SW480 (cell line): ENCODE data around the gene IFI35.
"Not testable (repeated sequence)": the region's sequence is repeated elsewhere in the genome, so short reads cannot be mapped to it uniquely, and the experiment has no call there.

Source experiments
- DNase-seq: peaks from one replicate; pipeline ENCODE4 v3.0.0-alpha.2; 2016; ENCODE audit warnings: low spot score

The IFI35 gene

DNA sequence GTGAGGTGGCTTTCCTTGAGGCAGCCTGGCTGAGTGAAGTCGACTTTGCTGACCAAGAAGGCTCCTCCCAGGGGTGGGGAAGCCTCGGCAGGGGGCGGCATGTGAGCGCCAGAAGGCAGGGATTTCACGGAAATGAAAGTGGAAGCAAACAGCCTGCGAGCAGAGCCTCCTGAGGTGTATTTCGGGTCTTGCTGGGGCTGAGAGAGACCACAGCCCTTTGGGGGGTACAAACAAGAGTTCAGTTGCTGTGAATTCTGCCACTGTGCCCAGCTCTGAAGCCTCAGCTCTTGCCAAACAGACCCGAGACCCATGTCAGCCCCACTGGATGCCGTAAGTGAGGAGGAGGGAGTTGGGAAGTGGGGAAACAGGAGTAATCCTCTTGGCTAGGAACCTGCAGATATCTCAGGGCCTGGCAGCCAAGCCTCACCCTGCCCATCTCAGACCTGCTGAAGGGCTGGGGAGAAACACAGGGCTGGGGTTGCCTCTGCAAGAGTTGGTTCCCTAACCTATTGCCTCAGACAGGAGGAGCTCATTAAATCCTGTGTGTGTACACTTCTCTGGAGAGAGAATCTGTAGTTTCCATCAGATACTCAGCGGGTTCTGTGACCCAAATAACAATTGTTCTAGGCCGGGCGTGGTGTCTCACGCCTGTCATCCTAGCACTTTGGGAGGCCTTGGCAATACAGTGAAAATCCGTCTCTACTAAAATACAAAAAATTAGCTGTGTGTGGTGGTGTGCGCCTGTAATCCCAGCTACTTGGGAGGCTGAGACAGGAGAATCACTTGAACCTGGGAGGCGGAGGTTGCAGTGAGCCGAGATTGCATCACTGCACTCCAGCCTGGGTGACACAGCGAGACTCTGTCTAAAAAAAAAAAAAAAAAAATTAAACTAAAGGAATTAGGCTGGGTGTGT is at the start of gene IFI35:
Gene IFI35 (plus strand): TSS at position 146 of the 913 bp plus-strand sequence. CDS start 164 bp downstream, at position 310.
- DNase-seq, result peak; percentile 68

DNA sequence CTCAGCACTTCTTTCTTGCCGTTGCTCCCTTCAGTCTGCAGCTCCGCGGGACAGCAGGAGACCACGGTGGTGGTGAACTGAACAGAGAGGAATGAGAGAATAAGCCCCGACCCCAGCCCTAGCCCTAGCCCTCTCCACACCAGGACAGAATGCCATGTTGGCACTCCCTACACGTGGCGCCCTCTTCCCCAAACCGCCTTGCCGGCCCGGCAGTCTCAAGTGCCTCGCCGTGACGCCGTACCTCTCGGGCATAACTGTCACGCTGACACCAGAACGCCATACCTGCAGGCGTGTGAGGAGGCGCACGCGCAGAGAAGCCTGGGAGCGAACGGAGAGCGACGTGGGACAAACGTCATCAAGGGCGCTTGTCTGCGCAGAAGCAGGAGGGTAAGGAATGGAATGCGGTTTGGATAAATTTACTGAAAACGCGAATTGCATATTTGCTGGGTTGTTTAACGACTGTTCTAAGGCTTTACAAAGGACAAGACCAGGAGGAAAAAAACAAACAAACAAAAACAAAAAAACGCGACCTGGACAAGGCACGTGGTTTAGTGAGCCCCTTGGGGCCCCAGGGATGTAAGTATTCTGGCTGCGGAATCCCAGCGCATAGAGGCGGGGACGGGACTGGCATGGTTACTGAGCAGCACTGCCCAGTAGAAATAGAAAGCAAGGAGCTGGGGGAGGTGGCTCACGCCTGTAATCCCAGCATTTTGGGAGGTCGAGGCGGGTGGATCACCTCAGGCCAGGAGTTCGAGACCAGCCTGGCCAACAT is 42.2 kb upstream of the IFI35 start, which contains the start of gene AARSD1:
Gene AARSD1 (minus strand): TSS at position 294 of the 772 bp plus-strand sequence. CDS start 14 bp downstream, at position 280.
- DNase-seq, result peak; percentile 92

DNA sequence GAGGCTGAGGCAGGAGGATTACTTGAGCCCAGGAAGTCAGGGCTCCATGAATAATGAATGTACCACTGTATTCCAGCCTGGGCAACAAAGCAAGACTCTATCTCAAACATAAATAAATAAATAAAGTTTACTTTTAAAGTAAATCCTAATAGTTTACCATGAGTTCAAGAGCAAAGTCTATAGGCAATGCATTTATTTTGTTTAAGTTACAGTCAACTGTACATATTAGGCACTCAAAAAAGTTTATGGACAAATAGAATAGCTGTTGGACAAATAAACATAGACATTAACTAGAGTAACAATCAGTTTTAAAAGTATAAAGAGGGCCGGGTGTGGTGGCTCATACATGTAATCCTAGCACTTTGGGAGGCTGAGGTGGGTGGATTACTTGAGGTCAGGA is 38.7 kb upstream of the IFI35 start:
- no peak for DNase-seq

DNA sequence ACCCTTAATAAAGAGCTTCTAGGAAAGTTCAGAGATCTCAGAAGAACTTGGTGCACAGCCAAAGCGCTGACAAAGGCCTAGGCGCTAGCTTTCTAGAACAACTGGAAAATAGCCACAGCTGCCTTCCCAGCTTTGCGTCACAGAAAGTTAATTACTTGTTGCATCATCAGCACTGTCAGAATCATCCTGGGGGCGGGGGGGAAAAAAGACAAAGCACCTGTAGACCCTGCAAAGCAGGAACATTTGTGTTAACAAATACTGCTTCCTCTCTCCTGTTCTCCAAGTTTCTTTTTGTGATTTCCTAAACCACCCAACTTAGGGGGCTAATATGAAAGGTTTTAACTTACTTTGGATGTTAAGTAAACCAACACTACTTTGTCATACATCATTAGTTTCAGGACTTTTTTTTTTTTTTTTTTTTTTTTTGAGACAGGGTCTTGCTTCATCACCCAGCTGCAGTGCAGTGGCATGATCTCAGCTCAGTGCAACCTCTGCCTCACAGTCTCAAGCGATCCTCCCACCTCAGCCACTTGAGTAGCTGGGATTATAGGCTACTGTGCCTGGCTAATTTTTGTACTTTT is 37.5 kb upstream of the IFI35 start:
- DNase-seq, result no peak

DNA sequence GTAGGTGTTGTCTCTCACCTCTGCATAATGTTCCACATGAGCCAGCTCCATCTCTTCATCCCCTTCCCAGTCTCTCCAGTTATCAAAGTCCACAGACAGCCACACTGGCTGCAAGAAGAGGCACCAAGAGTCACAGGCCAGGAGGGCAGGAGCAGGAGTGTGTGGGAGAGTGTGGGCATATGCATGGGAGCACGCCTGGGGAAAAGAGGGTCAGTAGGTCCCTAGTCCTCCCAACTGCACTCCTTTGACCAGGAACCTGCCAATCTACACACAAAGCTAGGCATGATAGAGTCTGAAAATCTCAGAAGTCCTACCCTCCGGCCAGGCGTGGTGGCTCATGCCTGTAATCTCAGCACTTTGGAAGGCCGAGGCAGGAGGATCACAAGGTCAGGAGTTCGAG is 35.0 kb upstream of the IFI35 start:
- DNase-seq, result no peak

DNA sequence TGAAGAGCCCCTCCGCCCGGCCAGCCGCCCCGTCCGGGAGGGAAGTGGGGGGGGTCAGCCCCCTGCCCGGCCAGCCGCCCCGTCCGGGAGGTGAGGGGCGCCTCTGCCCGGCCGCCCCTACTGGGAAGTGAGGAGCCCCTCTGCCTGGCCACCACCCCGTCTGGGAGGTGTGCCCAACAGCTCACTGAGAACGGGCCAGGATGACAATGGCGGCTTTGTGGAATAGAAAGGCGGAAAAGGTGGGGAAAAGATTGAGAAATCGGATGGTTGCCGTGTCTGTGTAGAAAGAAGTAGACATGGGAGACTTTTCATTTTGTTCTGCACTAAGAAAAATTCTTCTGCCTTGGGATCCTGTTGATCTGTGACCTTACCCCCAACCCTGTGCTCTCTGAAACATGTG is 33.3 kb upstream of the IFI35 start:
- DNase-seq, result not testable (repeated sequence)

DNA sequence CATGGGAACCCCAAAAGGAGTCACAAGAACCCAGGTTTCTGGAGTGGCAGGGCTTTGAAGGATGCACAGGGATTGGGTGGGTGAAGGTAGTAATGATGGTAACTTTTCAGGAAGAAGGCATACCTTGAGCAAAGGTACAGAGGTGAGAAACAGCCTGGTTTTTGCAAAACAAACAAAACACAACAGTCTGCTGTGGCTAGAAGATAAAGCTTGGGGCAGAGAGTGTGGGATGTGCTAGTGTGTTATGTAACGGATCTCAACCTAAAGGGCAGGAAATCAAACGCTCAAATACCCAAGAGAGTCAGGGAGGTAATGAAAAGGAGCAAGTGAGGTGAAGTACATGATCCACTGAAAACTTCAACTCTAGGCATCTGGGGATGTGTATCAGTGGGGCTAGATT is 31.3 kb upstream of the IFI35 start:
- no peak for DNase-seq

DNA sequence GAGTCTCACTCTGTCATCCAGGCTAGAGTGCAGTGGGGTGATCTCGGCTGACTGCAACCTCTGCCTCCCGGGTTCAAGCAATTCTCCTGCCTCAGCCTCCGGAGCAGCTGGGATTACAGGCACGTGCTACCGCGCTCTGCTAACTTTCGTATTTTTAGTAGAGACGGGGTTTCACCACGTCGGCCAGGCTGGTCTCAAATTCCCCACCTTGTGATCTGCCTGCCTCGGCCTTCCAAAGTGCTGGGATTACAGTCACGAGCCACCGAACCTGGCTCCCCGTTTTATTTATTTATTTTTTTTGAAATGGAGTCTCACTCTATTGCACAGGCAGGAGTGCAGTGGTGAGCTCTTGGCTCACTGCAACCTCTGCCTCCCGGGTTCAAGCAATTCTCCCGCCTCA is 30.9 kb upstream of the IFI35 start:
- DNase-seq, result not testable (repeated sequence)

DNA sequence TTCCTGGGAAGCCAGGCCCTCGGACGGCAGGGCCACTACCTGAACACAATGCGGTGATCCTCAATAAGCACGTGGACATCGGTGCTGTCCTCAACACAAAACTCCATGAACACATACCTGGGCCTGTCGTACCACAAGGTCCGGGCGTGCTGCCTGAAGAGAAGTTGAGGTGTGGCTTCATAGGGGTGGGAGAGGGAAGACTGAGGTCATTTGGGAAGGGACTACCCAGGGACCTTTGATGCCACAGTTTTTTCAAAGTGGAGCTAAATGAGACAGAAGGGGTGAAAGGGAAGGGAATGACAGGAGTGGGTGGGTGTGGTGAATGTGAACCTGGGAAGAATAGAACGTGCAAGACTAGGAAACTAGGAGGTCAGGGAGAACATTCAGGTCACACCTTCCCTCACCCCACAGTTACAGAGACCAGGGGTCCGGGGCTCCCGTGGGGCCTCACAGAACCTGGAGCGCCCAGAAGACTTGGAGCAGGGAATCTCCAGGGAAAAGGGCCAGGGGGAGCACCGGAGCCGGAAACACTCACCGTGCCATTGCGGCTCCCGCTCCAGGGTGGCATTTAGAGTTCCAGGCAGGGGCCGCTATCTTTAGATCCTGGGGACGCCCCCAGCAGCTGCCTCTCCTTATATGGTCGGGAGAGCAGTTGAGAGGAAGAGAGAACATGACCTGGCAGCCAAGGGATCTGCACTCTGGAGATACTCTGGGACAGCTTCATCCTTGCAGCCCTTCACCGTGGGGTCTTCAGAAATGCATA is 26.9 kb upstream of the IFI35 start, which contains the start of gene PTGES3L:
Gene PTGES3L (minus strand): TSS at position 570 of the 763 bp plus-strand sequence. CDS start 27 bp downstream, at position 543.
- peak; percentile 82 for DNase-seq

DNA sequence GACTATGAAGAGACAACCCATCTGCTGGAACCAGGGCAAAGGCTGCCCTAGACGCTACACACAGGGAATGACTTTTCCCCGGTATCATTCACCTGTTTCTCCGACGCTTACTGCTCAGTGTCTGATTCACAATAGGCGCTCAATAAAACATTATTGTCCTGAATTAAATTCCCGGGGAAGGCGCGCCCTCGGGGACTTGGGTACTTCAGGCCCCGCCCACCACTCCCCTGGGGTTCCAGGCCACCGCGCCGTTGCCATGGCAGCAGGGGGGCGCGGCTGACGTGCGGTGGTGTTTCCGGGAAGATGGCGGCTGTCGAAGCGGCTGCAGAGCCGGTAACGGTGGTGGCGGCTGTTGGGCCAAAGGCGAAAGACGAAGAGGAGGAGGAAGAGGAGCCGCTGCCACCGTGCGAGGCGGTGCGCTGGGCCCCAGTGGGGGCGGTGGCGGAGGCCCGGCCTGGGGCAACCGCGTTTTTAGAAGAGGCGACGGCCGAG is 26.3 kb upstream of the IFI35 start, which contains the start of gene RUNDC1:
Gene RUNDC1 (plus strand): TSS at position 292 of the 492 bp plus-strand sequence. CDS start 12 bp downstream, at position 304.
- peak; percentile 90 for DNase-seq

DNA sequence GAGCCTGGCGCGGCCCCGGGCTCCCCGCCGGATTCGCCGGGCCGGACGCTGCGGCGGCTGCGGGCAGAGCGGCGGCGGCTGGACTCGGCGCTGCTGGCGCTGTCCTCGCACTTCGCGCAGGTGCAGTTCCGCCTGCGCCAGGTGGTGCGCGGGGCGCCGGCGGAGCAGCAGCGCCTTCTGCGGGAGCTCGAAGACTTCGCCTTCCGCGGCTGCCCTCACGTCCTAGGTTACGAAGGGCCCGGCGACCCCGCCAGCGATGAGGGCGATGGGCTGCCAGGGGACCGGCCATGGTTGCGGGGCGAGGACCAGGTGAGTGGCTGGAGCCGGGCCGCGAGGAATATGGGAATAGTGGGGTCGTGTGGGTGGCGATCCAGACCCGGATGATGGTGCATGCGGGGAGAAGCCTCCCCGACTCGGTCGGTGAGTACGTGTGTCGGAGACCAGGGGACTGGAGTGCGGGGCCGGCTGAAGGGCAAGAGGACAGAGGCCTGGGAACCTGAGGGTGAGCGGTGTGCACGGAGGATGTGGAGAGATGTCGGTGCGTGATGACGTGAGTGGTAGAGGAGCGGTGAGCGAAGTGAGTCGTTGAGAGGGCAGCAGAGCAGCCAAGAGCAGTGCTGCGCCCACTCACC is 25.7 kb upstream of the IFI35 start:
- peak; percentile 79 for DNase-seq

DNA sequence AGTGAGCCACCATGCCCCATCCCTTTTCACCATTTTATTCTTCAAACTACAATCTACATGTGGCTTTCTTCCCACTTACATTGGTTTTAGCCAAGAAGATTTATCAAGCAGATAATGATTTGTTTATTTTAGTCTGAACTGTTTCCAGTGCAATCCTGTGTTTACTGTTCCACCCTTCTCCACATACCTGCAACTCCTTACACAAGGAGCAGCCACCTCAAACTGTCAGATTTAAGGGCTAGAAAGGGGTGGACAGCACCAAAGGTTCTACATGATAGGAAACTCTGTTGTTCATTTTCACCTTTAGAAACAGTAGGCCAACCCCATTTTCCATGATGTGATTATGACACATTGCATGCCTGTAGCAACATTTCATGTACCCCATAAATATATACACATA is 24.3 kb upstream of the IFI35 start:
- DNase-seq, result no peak

DNA sequence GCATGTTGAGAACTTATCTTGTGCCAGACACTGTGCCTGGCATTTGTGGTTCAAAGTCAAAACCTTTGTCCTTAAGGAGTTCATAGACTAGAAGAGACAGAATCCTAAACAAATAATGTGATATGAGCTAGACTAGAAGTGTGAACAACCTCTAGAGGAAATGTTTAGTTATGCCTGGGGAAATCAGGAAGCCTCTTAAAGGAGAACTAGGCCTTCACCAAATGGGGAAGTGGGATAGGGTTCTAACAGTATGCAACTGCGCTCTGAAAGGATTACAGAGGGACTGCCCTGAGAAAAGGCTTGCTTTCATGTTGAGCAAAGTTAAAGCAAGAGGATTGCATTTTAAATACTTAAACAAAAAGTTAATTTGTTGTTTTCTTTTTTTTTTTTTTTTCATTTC is 21.4 kb upstream of the IFI35 start:
- DNase-seq, result no peak

DNA sequence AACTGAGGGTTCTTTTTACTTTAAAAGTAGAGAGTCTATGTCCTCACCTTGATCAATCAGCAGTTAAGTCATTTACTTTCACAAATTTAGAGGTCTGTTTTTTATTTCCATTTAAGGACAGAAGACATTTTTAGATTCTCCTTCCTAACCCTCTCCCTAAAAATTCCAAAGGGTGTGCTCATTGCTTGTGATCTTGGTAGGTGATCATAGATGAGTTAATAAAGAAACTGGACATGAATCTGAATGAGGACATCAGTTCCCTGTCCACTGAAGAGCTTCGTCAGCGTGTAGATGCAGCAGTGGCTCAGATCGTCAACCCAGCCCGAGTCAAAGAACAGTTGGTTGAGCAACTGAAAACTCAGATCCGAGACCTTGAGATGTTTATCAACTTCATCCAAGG is 17.4 kb upstream of the IFI35 start:
- no peak for DNase-seq

DNA sequence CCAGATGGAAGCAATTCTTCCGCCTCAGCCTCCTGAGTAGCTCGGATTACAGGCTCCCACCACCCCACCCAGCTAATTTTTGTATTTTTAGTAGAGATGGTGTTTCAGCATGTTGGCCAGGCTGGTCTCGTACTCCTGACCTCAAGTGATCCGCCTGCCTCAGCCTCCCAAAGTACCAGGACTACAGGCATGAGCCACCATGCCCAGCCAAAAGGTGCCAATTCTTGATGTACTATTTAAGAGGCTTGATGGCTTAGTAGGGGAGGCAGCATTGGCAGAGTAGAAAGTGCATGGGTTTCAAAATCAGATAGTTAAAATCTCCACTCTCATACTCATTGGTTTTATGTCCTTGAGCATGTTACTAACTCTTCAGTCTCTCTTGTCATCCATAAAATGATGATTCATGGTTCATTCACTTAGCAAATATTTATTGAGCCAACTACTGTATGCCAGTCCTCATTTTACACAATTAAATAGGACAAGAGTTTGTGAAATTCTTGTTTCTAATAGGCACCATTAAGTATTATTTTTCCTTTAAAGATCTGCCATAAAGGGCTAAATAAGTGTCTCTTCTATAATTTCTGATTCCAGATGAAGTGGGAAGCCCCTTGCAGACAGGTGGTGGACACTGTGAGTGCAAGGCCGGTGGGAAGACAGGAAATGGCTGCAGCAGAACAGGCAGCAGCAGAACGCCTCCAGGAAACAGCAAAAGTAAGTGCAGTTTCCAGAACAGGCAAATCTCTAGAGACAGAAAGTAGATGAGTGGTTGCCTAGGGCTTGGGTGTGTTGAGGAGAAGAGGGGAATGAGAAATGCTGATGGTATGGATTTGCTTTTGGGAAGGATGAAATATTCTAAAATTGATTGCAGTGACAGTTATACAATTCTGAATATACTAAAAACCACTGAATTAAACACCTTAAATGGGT is 16.6 kb upstream of the IFI35 start:
- no peak for DNase-seq

DNA sequence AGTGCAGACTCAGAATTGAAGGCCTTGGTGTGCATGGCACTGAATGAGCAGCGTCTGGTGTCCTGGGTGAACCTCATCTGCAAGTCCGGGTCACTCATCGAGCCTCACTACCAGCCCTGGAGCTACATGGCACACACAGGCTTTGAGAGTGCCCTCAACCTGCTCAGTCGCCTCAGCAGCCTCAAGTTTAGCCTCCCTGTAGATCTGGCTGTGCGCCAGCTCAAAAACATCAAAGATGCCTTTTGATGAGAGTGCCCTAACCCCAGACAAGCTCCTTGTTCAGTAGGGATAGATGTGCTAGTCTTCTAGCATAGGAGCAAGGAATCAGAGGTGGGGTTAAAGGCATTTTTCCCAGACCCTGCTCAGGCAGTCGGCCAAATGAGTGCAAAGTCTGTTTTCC is 15.1 kb upstream of the IFI35 start:
- no peak for DNase-seq

DNA sequence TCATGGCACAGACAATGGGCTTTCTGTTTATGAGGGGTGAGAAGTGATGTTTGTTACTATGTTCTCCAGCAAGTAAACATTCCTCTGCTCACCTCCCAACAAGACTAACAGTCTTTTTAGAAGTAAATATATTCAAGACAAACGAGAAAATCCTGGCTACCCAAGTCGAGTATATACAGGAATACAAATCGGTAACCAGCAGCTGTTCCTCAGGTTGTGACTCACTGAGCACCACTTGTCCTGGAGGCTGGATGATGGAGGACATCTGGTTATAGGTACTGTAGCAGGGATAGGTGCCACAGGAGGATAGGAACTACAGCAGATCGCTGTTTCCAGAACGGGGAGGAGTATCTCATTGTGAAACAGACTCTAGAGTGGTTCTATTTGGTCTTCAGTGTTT is 13.7 kb upstream of the IFI35 start:
- no peak for DNase-seq

DNA sequence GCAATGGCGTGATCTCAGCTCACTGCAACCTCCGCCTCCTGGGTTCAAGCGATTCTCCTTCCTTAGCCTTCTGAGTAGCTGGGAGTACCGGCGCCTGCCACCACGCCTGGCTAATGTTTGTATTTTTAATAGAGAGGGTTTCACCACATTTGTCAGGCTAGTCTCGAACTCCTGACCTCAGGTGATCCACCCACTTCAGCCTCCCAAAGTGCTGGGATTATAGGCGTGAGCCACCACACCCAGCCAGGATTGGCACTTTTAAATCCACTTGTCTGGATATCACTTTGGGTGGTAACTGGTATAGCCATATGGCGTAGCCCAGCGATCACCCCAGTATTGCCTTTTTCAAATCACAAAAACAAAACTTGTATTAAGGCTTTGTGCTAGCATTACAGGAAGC is 12.7 kb upstream of the IFI35 start:
- DNase-seq, result not testable (repeated sequence)

DNA sequence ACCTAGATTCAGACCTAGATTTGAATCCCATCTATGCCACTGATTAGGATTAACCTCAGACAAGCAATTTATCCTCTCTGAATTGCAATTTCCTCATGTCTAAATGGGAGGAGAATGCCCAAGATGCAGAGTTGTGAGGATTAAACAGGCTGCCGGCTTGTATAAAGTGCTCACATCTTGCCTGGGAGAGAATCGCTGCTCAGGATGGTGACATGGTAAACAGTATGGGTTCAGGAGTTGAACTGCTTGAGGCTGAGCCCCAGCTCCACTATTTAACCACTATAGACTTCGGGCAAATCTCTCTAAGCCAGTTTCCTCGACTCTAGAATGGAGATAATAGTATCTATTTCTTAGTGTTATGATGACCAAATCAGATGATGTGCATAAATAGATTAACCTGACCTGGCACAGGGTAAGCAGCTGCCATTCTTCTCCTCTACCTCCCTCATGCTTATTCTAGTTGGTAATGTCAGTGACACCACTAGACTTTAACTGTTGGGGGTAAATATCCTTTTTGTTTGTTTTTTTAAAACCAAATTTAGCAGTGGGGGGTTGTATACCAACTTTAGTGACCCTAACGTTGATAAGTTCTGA is 9.1 kb upstream of the IFI35 start:
- DNase-seq, result peak; percentile 18
